ENCODE results near the gene LRRC61.
A peak's percentile ranks its signal among the peaks of the same experiment; 100 is the strongest.
"Not testable (repeated sequence)": the region's sequence is repeated elsewhere in the genome, so short reads cannot be mapped to it uniquely, and the experiment has no call there.

LRRC61 gene

GRCh38 chr7:150308575-150308974 lies 14.6 kb upstream of the LRRC61 start:
- DNase-seq = no peak

DNA sequence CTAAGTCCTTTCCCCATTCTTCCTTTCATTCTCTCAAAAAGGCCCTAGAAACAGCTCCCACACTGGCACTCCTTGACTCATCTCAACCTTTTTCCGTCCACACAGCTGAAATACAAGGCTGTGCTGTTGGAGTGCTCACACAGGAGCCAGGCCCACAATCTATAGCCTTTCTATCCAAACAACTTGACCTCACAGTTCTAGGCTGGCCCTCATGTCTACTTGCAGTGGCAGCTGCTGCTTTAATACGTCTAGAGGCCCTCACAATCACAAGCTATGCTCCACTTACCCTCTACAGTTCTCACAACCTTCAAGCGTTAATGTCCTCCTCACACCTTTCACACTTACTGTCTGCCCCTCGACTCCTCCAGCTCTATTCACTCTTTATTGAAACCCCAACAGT lies 12.0 kb upstream of the LRRC61 start:
- no peak for DNase-seq

DNA sequence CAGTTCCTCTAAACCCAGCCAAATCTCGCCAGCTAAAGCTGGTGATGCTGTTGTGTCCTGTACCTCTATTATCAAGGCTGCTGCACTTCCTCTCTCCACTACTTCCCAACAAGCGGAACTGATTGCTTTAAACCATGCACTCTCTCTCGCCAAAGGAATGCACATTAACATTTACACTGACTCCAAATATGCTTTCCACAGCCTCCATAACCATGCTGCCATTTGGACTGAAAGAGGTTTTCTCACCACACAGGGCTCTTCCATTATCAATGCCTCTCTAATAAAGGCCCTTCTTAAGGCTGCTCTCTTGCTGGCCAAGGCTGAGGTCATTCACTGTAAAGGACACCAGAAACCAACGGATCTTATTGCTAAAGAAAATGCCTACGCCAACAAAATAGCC lies 11.4 kb upstream of the LRRC61 start:
- no peak for DNase-seq

- DNase-seq = not testable (repeated sequence)
These were observed 10.3 kb upstream of the LRRC61 start for GRCh38 chr7:150312649-150313366.

DNA sequence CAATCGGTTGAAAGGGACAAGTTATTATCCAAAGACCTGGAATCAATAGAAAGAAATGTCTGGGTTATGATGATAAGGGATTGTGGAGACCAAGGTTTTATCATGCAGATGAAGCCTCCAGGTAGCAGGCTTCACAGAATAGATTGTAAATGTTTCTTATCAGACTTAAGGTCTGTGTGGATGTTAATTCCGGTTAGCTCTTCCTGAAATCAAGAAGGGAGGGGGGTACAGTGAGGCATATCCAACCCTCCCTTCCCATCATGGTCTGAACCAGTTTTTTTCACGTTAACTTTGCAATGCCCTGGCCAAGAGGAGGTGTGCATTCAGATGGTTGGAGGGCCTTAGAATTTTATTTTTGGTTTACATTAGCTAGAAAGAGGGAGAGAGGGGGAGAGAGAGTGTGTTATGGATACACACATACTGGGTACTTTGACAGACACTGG lies 9.8 kb upstream of the LRRC61 start:
- no peak for DNase-seq

DNA sequence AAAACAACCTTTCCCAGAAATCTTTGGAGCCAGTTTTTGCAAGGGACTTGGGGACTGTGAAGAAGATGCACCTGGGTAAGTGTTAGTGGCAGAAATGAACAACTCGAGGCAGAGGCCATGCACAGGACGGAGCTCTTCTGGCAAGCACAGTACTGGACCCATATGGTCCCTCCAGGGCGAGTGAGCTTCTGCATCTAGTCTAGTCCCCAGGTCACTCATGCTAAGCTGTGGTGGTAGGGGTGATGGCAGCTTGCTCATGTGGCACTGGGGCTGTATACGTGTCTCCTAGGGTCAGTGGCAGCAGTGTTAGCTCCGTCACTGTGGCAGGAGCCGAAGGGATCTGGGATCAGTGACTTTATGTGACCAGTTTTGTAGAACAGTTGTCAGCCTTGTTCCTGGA lies 9.3 kb upstream of the LRRC61 start:
- no peak for DNase-seq

GRCh38 chr7:150314639-150315239 lies 8.4 kb upstream of the LRRC61 start:
- no peak for DNase-seq

DNA sequence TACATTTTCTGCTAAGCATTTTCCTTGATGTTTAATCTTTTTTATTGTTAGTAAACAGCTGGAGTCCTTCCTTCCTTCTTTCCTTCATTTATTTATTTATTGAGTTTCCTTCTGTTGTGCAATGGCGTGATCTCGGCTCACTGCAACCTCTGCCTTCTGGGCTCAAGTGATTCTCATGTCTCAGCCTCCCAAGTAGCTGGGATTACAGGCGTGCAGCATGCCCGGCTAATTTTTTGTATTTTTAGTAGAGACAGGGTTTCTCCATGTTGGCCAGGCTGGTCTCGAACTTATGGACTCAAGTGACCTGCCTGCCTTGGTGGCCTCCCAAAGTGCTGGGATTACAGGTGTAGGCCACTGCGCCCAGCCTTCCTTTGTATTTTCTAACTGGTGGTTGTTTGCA lies 6.2 kb upstream of the LRRC61 start:
- not testable (repeated sequence) for DNase-seq

DNA sequence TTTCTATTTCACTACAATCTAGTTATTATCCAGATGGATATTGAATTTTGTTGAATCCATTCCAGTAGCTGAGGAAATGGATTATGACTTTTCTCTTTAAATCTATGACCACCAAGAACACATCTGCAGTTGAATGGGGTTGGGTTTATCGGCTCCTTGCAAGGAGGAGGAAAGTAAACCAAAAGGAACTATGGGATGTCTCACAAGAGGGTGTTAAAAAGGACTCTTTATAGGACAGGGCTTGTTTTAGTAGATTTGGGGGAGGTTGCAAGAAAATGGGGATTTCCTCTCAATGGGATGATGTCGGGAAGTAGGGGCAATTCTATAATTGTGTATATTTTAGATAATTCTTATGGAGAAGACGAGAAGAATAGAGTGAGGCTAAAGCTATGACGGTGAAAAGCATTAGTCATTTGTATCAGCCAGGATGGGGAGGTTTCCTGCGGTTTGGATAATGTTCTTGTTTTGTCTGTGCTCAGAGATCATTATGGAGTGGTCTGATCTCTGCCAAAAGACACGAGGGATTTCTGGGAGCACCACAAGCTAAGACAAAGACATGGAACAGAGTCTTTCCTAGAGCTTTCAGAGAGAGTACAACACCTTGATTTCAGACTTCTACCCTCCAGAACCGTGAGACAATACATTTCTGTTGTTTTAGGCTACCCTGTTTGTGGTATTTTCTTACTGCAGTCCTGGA lies 5.3 kb upstream of the LRRC61 start:
- no peak for DNase-seq

GRCh38 chr7:150321788-150322113 lies 1.4 kb upstream of the LRRC61 start:
- DNase-seq = no peak

GRCh38 chr7:150322114-150322832 lies 882 bp upstream of the LRRC61 start:
- no peak for DNase-seq

GRCh38 chr7:150323682-150324372 lies 672 bp downstream of the LRRC61 start:
- DNase-seq = peak; percentile 25

- DNase-seq = no peak
These were observed 1.3 kb downstream of the LRRC61 start for GRCh38 chr7:150324373-150324961.

- DNase-seq = no peak
These were observed 2.0 kb downstream of the LRRC61 start for GRCh38 chr7:150325110-150325611.

- no peak for DNase-seq
These were observed 2.7 kb downstream of the LRRC61 start for GRCh38 chr7:150325901-150326300.

- no peak for DNase-seq
These were observed 3.6 kb downstream of the LRRC61 start for GRCh38 chr7:150326657-150327268.

DNA sequence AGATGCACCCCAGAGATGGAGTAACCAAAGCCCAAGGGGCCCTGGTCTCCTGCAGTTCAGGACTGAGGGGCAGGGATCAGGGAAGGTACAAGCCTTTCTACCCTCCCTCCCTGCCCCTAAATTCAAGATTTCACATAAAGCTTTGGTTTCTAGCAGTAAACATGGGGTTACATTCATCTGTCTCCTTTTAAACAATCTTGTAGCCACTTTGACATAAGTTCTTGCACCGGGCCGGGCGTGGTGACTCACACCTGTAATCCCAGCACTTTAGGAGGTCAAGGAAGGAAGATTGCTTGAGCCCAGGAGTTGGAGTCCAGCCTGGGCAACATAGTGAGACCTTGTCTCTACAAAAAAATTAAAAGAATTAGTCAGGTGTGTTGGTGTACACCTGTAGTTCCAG lies 4.2 kb downstream of the LRRC61 start:
- no peak for DNase-seq

DNA sequence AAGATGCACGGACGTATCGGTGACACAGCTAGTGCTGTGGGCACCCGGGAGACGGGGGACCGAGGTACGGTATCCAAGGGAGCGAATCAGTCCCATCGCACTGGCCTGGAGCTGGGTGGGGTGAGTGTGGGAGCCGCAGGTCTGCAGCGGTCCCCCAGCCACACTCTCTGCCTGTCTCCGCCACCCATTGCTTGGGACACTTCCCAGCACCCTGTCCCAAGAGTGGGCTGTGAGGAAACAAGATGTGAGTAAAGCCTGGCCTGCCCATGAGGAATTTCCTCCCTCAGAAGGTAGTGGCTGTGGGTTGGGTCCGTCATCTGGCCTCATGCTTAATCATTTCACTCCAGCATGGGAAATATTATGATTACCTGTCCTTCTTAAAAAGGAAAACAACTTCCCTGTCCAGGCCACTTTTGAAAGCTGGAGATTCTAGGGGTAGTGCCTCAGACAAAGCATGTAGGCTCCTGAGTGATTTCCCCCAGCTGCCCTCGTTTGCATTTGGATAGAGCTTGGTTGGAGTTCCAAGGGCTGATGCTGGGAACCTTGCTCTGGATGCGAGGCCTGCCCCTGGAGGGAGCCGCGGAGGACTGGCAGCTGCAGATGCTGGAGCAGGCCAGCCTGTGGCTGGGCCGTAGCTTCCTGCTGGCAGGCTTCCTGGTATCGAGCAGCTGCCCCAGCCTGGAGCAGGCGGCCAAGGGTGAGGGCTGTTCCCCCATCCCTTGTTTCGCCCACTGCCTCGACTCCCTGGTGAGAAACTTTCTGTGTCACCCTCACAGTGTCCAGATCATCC lies 6.4 kb downstream of the LRRC61 start:
- no peak for DNase-seq

GRCh38 chr7:150330211-150330885 lies 7.2 kb downstream of the LRRC61 start:
- DNase-seq = no peak

GRCh38 chr7:150332852-150333635 lies 9.9 kb downstream of the LRRC61 start:
- DNase-seq = no peak
